ENCODE data around the gene ZBTB16.

DNA sequence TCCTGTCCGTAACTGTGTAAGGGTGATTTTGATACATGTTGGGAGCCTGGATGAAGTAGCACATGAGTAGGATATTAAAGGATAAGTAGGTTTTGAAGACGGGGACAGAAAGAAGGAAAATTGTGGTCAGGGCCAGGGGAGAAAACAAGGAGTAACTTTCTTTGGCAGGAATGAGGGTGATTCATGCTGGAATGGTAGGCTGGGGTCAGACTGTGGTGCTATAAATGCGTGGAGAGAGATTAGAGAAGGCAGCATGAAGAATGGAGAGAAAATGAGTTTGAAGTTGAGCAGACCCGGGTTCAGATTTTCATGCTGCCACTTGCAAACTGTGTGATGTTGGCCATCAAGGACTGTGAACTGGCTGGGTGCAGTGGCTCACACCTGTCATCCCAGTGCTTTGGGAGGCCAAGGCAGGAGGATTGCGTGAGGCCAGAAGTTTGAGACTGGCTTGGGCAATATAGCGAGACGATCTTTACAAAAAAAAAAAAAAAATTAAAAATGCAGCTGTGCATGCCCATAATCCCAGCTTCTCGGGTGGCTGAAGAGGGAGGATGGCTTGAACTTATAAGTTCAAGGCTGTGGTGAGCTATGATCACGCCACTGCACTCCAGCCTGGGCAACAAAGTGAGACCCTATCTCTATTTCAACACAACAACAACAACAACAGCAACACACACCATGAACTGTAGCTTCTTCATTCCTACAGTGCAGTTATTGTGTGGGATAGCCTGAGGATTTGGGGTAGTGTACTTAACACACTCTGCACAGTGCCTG, 22.3 kb downstream of the ZBTB16 start:
- no peak for TF ChIP-seq CTCF (conservative IDR thresholded peaks at IDR 0.05; ENCODE audit: low read depth in 2 of 2)
- TF ChIP-seq, protein P1, sequence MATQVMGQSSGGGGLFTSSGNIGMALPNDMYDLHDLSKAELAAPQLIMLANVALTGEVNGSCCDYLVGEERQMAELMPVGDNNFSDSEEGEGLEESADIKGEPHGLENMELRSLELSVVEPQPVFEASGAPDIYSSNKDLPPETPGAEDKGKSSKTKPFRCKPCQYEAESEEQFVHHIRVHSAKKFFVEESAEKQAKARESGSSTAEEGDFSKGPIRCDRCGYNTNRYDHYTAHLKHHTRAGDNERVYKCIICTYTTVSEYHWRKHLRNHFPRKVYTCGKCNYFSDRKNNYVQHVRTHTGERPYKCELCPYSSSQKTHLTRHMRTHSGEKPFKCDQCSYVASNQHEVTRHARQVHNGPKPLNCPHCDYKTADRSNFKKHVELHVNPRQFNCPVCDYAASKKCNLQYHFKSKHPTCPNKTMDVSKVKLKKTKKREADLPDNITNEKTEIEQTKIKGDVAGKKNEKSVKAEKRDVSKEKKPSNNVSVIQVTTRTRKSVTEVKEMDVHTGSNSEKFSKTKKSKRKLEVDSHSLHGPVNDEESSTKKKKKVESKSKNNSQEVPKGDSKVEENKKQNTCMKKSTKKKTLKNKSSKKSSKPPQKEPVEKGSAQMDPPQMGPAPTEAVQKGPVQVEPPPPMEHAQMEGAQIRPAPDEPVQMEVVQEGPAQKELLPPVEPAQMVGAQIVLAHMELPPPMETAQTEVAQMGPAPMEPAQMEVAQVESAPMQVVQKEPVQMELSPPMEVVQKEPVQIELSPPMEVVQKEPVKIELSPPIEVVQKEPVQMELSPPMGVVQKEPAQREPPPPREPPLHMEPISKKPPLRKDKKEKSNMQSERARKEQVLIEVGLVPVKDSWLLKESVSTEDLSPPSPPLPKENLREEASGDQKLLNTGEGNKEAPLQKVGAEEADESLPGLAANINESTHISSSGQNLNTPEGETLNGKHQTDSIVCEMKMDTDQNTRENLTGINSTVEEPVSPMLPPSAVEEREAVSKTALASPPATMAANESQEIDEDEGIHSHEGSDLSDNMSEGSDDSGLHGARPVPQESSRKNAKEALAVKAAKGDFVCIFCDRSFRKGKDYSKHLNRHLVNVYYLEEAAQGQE (IDR thresholded peaks at IDR 0.05; ENCODE audit: unreplicated experiment), result no peak
- no peak for TF ChIP-seq EZH2 (IDR thresholded peaks at IDR 0.05; ENCODE audit: low read depth, unreplicated experiment)
- no peak for TF ChIP-seq POLR2AphosphoS5 (IDR thresholded peaks at IDR 0.05; ENCODE audit: low read depth)
- no peak for TF ChIP-seq ZNF114 (CRISPR knock-in tag; IDR thresholded peaks at IDR 0.05)
- TF ChIP-seq CREB1 (CRISPR knock-in tag; IDR thresholded peaks at IDR 0.05; ENCODE audit: low read depth), result no peak
- no peak for TF ChIP-seq EZH2phosphoT487 (IDR thresholded peaks at IDR 0.05; ENCODE audit: unreplicated experiment)

Measured in GM23338 (cell line).